SK-N-MC (cell line): ENCODE results near the gene SMIM29.

Experiments used
- DNase-seq: peaks from one replicate; pipeline ENCODE4 v3.0.0-alpha.2; 2011; ENCODE audit warnings: low read depth, low spot score
- H3K27ac ChIP-seq: fragments of 200-600 bp; sonication (generic); 2 replicates; pipeline ENCODE4 v1.5.1; 2016; ENCODE audit warnings: mixed run types
- H3K36me3 ChIP-seq: fragments of 200-600 bp; sonication (generic); 2 replicates; pipeline ENCODE4 v1.6.1; 2017; ENCODE audit warnings: antibody characterized with exemption, low read length, mixed read lengths; ENCODE audit not compliant: insufficient read depth
- H3K4me3 ChIP-seq: fragments of 200-600 bp; sonication (generic); 2 replicates; pipeline ENCODE4 v1.5.1; 2016
- H3K9ac ChIP-seq: fragments of 200-600 bp; sonication (generic); 2 replicates; pipeline ENCODE4 v1.8.0; 2017; ENCODE audit warnings: mixed run types, mixed read lengths; ENCODE audit not compliant: insufficient read length
- H3K9me3 ChIP-seq: fragments of 200-600 bp; sonication (generic); 2 replicates; pipeline ENCODE4 v1.6.1; 2017; ENCODE audit warnings: low read depth, mild to moderate bottlenecking, antibody characterized with exemption, low read length, moderate library complexity, mixed read lengths
- EZH2 ChIP-seq: fragments of 200-600 bp; sonication (generic); IDR thresholded peaks from one replicate; pipeline ENCODE4 v1.6.1; 2017; ENCODE audit warnings: antibody characterized with exemption
- FOXP2 ChIP-seq: optimal IDR thresholded peaks from 2 replicates; pipeline ENCODE3; 2011; ENCODE audit warnings: mild to moderate bottlenecking, moderate library complexity; ENCODE audit not compliant: insufficient read depth; ENCODE audit errors: extremely low read length, control extremely low read depth
- POLR2AphosphoS5 ChIP-seq: IDR thresholded peaks from 2 replicates; pipeline ENCODE4 v1.6.1; 2012; ENCODE audit warnings: mild to moderate bottlenecking, low read depth, low read length, borderline replicate concordance

Gene SMIM29

DNA sequence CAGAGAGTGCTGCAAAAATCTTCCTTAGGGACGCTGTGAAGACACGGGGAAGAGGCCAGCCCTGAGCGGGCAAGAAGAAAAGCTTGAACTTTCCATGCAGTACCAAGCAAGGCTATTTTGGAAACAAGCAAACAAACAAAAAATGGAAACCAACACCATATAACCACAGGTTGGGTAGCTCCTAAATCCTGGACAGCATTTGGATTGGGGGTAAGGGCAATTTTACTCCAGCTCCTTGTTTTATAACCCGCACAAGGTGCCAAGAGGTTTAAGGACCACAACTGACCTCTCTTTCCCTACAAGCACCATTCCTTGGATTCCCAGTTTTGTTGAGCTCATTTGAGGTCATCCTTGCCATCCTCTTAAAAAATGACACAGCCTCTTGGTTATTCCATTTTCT lies 31.4 kb upstream of the SMIM29 start:
- no peak overlapping the region for H3K27ac ChIP-seq
- TF ChIP-seq FOXP2 = no peak
- TF ChIP-seq POLR2AphosphoS5 = no peak
- no peak for TF ChIP-seq EZH2
- H3K36me3 ChIP-seq = peaks cover 37% of the 10 kb centered on the region
- no peak overlapping the region for H3K4me3 ChIP-seq
- DNase-seq = no peak
- no peak overlapping the region for H3K9ac ChIP-seq
- H3K9me3 ChIP-seq = no peaks in the 10 kb centered on the region

GRCh38 chr6:34278833-34279232 lies 30.0 kb upstream of the SMIM29 start:
- H3K9me3 ChIP-seq = no peaks in the 10 kb centered on the region
- DNase-seq = no peak
- TF ChIP-seq EZH2 (no peak), FOXP2 (no peak), POLR2AphosphoS5 (no peak)
- H3K36me3 ChIP-seq = peaks cover 24% of the 10 kb centered on the region; the same call in 1 of the 2 replicates
- no peak overlapping the region for H3K4me3 ChIP-seq
- no peak overlapping the region for H3K9ac ChIP-seq
- H3K27ac ChIP-seq = no peak overlapping the region

- H3K9ac ChIP-seq = no peak overlapping the region
- no peak overlapping the region for H3K4me3 ChIP-seq
- TF ChIP-seq EZH2 (no peak), FOXP2 (no peak), POLR2AphosphoS5 (no peak; the same call in 1 of the 2 replicates)
- peaks cover 20% of the 10 kb centered on the region; the same call in 1 of the 2 replicates for H3K36me3 ChIP-seq
- no peak for DNase-seq
- H3K9me3 ChIP-seq = no peaks in the 10 kb centered on the region
- no peak overlapping the region for H3K27ac ChIP-seq
Measured at GRCh38 chr6:34277763-34278112, 28.9 kb upstream of the SMIM29 start.

DNA sequence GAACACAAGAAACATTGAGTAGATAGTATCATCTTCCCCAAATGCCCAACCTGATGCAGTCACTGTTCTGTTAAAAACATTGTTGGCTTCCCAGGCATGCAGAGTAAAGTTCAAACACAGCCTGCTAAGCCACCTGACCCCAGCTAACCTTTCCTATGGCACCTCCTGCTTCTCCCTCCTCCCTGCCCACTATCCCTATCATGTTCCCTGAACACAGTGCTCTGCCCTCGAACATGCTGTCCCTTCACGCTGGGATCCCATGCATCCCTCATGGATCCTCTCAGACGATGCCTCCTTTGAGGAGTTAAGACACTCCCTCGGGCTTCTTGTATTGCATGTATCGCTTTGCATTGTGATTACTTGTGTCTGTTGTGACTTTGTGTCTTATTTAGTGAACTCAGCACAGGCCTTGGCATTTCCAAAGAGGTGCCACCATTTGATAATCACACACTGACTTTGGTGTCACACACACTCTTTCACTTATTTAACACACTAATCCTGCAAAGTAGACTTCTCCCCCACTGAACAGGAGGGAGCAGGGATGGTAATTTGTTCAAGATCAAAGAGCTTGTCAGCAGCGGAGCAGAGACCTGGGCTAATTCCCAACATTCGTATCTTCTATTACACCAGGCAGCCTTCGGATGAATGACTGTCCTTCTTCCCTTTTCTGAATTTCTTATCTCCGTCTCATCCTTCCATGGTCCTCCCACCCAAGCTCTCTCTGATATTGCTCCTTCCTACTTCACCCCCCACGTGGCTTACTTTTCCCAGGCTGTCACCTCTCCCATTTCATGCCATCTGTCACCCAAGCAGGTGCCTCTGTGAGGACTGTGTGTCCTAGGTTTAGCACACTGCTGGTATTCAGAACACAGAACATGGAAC lies 28.3 kb upstream of the SMIM29 start:
- Histone ChIP-seq H3K27ac (no peak overlapping the region), H3K36me3 (peaks cover 17% of the 10 kb centered on the region; the same call in 1 of the 2 replicates), H3K9ac (no peak overlapping the region), H3K4me3 (no peak overlapping the region), H3K9me3 (no peaks in the 10 kb centered on the region)
- TF ChIP-seq POLR2AphosphoS5 (no peak; the same call in 1 of the 2 replicates), EZH2 (no peak), FOXP2 (no peak)
- no peak for DNase-seq

GRCh38 chr6:34276191-34276590 lies 27.4 kb upstream of the SMIM29 start:
- TF ChIP-seq POLR2AphosphoS5 = no peak
- TF ChIP-seq EZH2 = no peak
- TF ChIP-seq FOXP2 = no peak
- Histone ChIP-seq H3K27ac (no peak overlapping the region), H3K9ac (no peak overlapping the region), H3K36me3 (peaks cover 14% of the 10 kb centered on the region; the same call in 1 of the 2 replicates), H3K4me3 (no peak overlapping the region), H3K9me3 (no peaks in the 10 kb centered on the region)
- DNase-seq = no peak

DNA sequence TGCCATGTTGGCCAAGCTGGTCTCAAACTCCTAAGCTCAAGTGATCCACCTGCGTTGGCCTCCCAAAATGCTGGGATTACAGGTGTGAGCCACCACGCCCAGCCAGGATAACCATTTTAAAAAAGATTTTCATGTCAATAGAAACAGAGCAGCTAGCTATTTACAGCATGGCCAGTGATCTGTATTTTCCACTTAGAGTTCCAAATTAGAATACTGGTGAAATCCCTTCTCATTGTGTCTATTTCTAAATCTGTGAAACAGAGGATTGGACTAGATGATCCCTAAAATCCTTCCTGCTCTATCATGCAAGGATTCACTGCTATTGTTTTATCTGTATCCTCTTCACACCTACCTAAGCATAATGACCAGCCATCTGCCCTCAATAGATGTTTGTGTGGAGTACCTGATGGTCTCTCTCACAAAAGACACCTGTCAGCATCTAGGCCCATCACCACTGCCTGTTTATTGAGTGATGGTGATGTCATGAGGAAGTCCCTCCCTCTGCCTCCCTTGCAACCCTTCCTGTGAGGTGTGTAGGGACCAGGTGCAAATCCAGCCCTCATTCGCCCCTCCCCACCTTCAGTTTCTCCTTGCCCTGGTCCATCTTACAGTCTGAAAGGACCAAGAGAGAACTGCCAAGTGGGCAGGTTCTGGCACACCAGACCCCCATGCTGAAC lies 26.5 kb upstream of the SMIM29 start:
- Histone ChIP-seq H3K9ac (no peak overlapping the region), H3K27ac (no peak overlapping the region), H3K9me3 (no peaks in the 10 kb centered on the region), H3K4me3 (no peak overlapping the region), H3K36me3 (peaks cover 8% of the 10 kb centered on the region; the same call in 1 of the 2 replicates)
- TF ChIP-seq EZH2 = no peak
- TF ChIP-seq FOXP2 = no peak
- TF ChIP-seq POLR2AphosphoS5 = no peak
- no peak for DNase-seq

GRCh38 chr6:34274129-34274528 lies 25.3 kb upstream of the SMIM29 start:
- no peak for DNase-seq
- Histone ChIP-seq H3K9me3 (no peaks in the 10 kb centered on the region), H3K9ac (no peak overlapping the region), H3K27ac (no peak overlapping the region), H3K36me3 (no peaks in the 10 kb centered on the region; the same call in 1 of the 2 replicates), H3K4me3 (no peak overlapping the region)
- TF ChIP-seq EZH2 (no peak), POLR2AphosphoS5 (no peak), FOXP2 (no peak)

DNA sequence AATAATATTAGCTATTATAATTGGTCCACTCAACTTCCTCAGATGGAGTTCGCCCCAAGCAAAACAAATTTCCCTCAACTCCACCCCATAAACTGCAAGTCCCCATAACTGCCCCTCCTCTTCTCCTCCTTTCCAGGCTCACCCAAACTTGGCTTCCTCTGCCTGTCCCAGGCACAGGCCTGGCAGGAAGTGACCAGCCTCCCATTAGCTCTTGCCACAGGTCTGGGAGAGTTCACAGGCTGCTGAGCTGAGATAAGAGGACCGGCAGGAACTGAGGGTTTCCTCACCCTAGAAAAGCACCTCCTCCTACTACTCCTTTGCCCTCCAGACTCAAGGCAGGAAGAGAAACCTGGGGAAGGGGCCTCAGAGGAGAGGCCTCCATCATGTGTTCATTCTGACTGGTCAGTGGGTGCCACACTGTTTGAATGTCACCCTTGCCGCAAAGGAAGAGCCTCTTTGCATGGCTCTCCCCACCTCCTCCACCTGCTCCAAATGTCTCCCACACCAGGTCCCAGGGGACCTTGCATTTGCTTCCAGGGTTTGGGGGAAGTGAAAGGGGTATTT lies 24.5 kb upstream of the SMIM29 start:
- DNase-seq = no peak
- no peak overlapping the region for H3K9ac ChIP-seq
- TF ChIP-seq FOXP2 (no peak), EZH2 (no peak), POLR2AphosphoS5 (no peak)
- H3K27ac ChIP-seq = no peak overlapping the region
- H3K4me3 ChIP-seq = no peak overlapping the region
- H3K36me3 ChIP-seq = no peaks in the 10 kb centered on the region
- no peaks in the 10 kb centered on the region for H3K9me3 ChIP-seq
